GM12878 (cell line): ENCODE results near the gene UST. TPM values are rescaled to one million over a fixed set of nuclear protein-coding genes. Genes with fewer than 3 reads are reported as not detected.
A peak's percentile ranks its signal among the peaks of the same experiment; 100 is the strongest.

Source experiments
- CHD2 ChIP-seq: IDR thresholded peaks from 2 replicates; pipeline ENCODE4 v1.6.1; 2011; ENCODE audit warnings: low read depth, low read length, improper control_type of control experiment, borderline replicate concordance
- EED ChIP-seq: sonication (generic); IDR thresholded peaks from 2 replicates; pipeline ENCODE4 v1.6.1; 2016; ENCODE audit warnings: antibody characterized with exemption, low read depth
- ESRRA ChIP-seq: IDR thresholded peaks from 2 replicates; pipeline ENCODE4 v1.6.1; 2012; ENCODE audit warnings: mild to moderate bottlenecking, low read length, improper control_type of control experiment
- GATAD2B ChIP-seq: fragments of 450-650 bp; conservative IDR thresholded peaks from 2 replicates; pipeline ENCODE4 v1.6.1; 2017; ENCODE audit warnings: low read depth, mild to moderate bottlenecking, moderate library complexity
- KAT2A ChIP-seq: conservative IDR thresholded peaks from 2 replicates; pipeline ENCODE4 v1.6.1; 2011; ENCODE audit warnings: low read depth, low read length; ENCODE audit not compliant: control insufficient read depth
- MEF2B ChIP-seq: fragments of 450-650 bp; IDR thresholded peaks from 2 replicates; pipeline ENCODE4 v1.6.1; 2018; ENCODE audit warnings: mild to moderate bottlenecking, moderate library complexity; ENCODE audit not compliant: partially characterized antibody, poor library complexity, severe bottlenecking
- NFIC ChIP-seq: IDR thresholded peaks from 2 replicates; pipeline ENCODE4 v1.6.1; 2012; ENCODE audit warnings: low read depth, mild to moderate bottlenecking, inconsistent platforms, low read length, moderate library complexity
- PBX3 ChIP-seq: IDR thresholded peaks from 2 replicates; pipeline ENCODE4 v1.6.1; 2011; ENCODE audit warnings: mild to moderate bottlenecking, low read depth, low read length, moderate library complexity; ENCODE audit not compliant: insufficient replicate concordance
- RAD21 ChIP-seq: IDR thresholded peaks from 2 replicates; pipeline ENCODE4 v1.6.1; 2011; ENCODE audit warnings: mild to moderate bottlenecking, low read depth, low read length, moderate library complexity; ENCODE audit not compliant: insufficient read depth
- RAD51 ChIP-seq: fragments of 450-650 bp; IDR thresholded peaks from 2 replicates; pipeline ENCODE4 v1.6.1; 2016; ENCODE audit warnings: moderate library complexity, mild to moderate bottlenecking, inconsistent platforms
- RELA ChIP-seq: fragments of 450-650 bp; IDR thresholded peaks from 2 replicates; pipeline ENCODE4 v1.8.0; 2014; ENCODE audit warnings: borderline replicate concordance; ENCODE audit not compliant: partially characterized antibody
- STAT1 ChIP-seq: fragments of 450-650 bp; conservative IDR thresholded peaks from 2 replicates; pipeline ENCODE4 v1.6.1; 2014; ENCODE audit warnings: antibody characterized with exemption, mild to moderate bottlenecking
- TBL1XR1 ChIP-seq: IDR thresholded peaks from 2 replicates; pipeline ENCODE4 v1.6.1; 2012; ENCODE audit warnings: low read depth, low read length, improper control_type of control experiment
- YBX1 ChIP-seq: fragments of 450-650 bp; IDR thresholded peaks from 2 replicates; pipeline ENCODE4 v1.6.1; 2016; ENCODE audit warnings: antibody characterized with exemption
- ZZZ3 ChIP-seq: IDR thresholded peaks from 2 replicates; pipeline ENCODE4 v1.6.1; 2011; ENCODE audit warnings: low read depth; ENCODE audit not compliant: control insufficient read depth, insufficient read length
- polyA plus RNA-seq, 11 experiments: library from polyadenylated mRNA; depleted of rRNA in 4 of 11; unstranded in 6 of 11; stranded (reverse) in 5 of 11; fragments of >200 nt; fragmentation: Nextera tagmentation in 4 of 11; fragmentation: Illumina TruSeq in 1 of 11; extraction: Ambion mirVana in 4 of 11; extraction: Trizol in 1 of 11; gene quantifications; 1 replicate in 1 of 11; 2 replicates in 10 of 11; pipeline versions ENCODE4 v1.2.1 to v1.2.3, GENCODE V29; 2011 to 2016; ENCODE audit warnings: inconsistent platforms in 2 of 11, missing spikeins in 2 of 11, low read depth in 1 of 11
- total RNA-seq, 4 experiments: library from RNA; depleted of rRNA in 3 of 4; stranded (reverse); fragments of >200 nt in 3 of 4; fragmentation: Illumina TruSeq in 1 of 4; extraction: Trizol in 1 of 4; gene quantifications; 2 replicates each; pipeline versions ENCODE4 v1.2.1 to v1.2.3, GENCODE V29; 2013 to 2021
- TF ChIP-seq, protein P1 (sequence below): fragments of 450-650 bp; IDR thresholded peaks from 2 replicates; pipeline ENCODE4 v1.6.1; 2017; ENCODE audit warnings: borderline replicate concordance
- TF ChIP-seq, protein P2 (sequence below): fragments of 450-650 bp; IDR thresholded peaks from 2 replicates; pipeline ENCODE4 v1.6.1; 2018; ENCODE audit warnings: borderline replicate concordance, mild to moderate bottlenecking; ENCODE audit not compliant: partially characterized antibody
- TF ChIP-seq, protein P3 (sequence below): fragments of 450-650 bp; formaldehyde crosslinking; IDR thresholded peaks from 2 replicates; pipeline ENCODE4 v1.5.0; 2022; ENCODE audit warnings: mild to moderate bottlenecking, missing genetic modification characterization
- TF ChIP-seq, protein P4 (sequence below): fragments of 450-650 bp; IDR thresholded peaks from 2 replicates; pipeline ENCODE4 v1.6.1; 2016; ENCODE audit warnings: mild to moderate bottlenecking

The UST gene
- total and polyA plus RNA-seq, 10 of the 15 experiments (the other 5 are each of a cell fraction or from before 2014, with no cell fraction given), result 0.74 to 43.3 (median 2.2) TPM

GRCh38 chr6:148760568-148761526 is 14.0 kb downstream of the UST start (continued):
- TF ChIP-seq RAD21, result no peak
- TF ChIP-seq PBX3, result no peak
- TF ChIP-seq NFIC, result peak; percentile 37
- no peak for TF ChIP-seq CHD2
- no peak for TF ChIP-seq KAT2A
- TF ChIP-seq, protein P1, sequence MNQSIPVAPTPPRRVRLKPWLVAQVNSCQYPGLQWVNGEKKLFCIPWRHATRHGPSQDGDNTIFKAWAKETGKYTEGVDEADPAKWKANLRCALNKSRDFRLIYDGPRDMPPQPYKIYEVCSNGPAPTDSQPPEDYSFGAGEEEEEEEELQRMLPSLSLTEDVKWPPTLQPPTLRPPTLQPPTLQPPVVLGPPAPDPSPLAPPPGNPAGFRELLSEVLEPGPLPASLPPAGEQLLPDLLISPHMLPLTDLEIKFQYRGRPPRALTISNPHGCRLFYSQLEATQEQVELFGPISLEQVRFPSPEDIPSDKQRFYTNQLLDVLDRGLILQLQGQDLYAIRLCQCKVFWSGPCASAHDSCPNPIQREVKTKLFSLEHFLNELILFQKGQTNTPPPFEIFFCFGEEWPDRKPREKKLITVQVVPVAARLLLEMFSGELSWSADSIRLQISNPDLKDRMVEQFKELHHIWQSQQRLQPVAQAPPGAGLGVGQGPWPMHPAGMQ, result no peak
- TF ChIP-seq, protein P2, sequence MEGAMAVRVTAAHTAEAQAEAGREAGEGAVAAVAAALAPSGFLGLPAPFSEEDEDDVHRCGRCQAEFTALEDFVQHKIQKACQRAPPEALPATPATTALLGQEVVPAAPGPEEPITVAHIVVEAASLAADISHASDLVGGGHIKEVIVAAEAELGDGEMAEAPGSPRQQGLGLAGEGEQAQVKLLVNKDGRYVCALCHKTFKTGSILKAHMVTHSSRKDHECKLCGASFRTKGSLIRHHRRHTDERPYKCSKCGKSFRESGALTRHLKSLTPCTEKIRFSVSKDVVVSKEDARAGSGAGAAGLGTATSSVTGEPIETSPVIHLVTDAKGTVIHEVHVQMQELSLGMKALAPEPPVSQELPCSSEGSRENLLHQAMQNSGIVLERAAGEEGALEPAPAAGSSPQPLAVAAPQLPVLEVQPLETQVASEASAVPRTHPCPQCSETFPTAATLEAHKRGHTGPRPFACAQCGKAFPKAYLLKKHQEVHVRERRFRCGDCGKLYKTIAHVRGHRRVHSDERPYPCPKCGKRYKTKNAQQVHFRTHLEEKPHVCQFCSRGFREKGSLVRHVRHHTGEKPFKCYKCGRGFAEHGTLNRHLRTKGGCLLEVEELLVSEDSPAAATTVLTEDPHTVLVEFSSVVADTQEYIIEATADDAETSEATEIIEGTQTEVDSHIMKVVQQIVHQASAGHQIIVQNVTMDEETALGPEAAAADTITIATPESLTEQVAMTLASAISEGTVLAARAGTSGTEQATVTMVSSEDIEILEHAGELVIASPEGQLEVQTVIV, result no peak
- TF ChIP-seq ZZZ3, result no peak
- TF ChIP-seq RAD51, result no peak
- no peak for TF ChIP-seq STAT1
- peak; percentile 96 for TF ChIP-seq MEF2B
- no peak for TF ChIP-seq YBX1
- TF ChIP-seq RELA, result no peak
- TF ChIP-seq ESRRA, result no peak
- no peak; the same call in none of the 2 replicates for TF ChIP-seq TBL1XR1
- TF ChIP-seq, protein P3, sequence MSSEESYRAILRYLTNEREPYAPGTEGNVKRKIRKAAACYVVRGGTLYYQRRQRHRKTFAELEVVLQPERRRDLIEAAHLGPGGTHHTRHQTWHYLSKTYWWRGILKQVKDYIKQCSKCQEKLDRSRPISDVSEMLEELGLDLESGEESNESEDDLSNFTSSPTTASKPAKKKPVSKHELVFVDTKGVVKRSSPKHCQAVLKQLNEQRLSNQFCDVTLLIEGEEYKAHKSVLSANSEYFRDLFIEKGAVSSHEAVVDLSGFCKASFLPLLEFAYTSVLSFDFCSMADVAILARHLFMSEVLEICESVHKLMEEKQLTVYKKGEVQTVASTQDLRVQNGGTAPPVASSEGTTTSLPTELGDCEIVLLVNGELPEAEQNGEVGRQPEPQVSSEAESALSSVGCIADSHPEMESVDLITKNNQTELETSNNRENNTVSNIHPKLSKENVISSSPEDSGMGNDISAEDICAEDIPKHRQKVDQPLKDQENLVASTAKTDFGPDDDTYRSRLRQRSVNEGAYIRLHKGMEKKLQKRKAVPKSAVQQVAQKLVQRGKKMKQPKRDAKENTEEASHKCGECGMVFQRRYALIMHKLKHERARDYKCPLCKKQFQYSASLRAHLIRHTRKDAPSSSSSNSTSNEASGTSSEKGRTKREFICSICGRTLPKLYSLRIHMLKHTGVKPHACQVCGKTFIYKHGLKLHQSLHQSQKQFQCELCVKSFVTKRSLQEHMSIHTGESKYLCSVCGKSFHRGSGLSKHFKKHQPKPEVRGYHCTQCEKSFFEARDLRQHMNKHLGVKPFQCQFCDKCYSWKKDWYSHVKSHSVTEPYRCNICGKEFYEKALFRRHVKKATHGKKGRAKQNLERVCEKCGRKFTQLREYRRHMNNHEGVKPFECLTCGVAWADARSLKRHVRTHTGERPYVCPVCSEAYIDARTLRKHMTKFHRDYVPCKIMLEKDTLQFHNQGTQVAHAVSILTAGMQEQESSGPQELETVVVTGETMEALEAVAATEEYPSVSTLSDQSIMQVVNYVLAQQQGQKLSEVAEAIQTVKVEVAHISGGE (CRISPR knock-in tag), result no peak
- peak; percentile 25; the same call in 1 of the 2 replicates for TF ChIP-seq EED
- TF ChIP-seq GATAD2B, result peak; percentile 72; the same call in 1 of the 2 replicates
- TF ChIP-seq, protein P4, sequence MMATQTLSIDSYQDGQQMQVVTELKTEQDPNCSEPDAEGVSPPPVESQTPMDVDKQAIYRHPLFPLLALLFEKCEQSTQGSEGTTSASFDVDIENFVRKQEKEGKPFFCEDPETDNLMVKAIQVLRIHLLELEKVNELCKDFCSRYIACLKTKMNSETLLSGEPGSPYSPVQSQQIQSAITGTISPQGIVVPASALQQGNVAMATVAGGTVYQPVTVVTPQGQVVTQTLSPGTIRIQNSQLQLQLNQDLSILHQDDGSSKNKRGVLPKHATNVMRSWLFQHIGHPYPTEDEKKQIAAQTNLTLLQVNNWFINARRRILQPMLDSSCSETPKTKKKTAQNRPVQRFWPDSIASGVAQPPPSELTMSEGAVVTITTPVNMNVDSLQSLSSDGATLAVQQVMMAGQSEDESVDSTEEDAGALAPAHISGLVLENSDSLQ, result peak; percentile 27; the same call in 1 of the 2 replicates
